Muscle layer of duodenum (tissue), 2 donors: Measurements from ENCODE around the gene MBD3L3.
"Not testable (repeated sequence)": the region's sequence is repeated elsewhere in the genome, so short reads cannot be mapped to it uniquely, and the experiment has no call there.

Experiments used
- H3K27ac ChIP-seq: one replicate; pipeline ENCODE4 v1.7.0; 2013; ENCODE audit warnings: mild to moderate bottlenecking, low read length
- H3K27me3 ChIP-seq: one replicate; pipeline ENCODE4 v1.7.0; 2013; ENCODE audit warnings: low read depth, mild to moderate bottlenecking, control low read depth, low read length
- H3K36me3 ChIP-seq, 2 donors: one replicate each; pipeline ENCODE4 v1.7.0; 2013; ENCODE audit warnings: low read length in 2 of 2, control low read depth in 1 of 2, mild to moderate bottlenecking in 1 of 2; ENCODE audit not compliant: insufficient read depth in 2 of 2, control insufficient read depth in 1 of 2
- H3K4me1 ChIP-seq, 2 donors: one replicate each; pipeline ENCODE4 v1.7.0; 2013; ENCODE audit warnings: low read length in 2 of 2, mild to moderate bottlenecking in 2 of 2, control low read depth in 1 of 2, moderate library complexity in 1 of 2; ENCODE audit not compliant: insufficient read depth in 2 of 2, control insufficient read depth in 1 of 2
- H3K4me3 ChIP-seq, 2 donors: one replicate each; pipeline ENCODE4 v1.7.0; 2013; ENCODE audit warnings: low read length in 2 of 2, low read depth in 1 of 2, mild to moderate bottlenecking in 1 of 2
- H3K9me3 ChIP-seq, 2 donors: one replicate each; pipeline ENCODE4 v1.7.0; 2013; ENCODE audit warnings: low read length in 2 of 2, control low read depth in 1 of 2, mild to moderate bottlenecking in 1 of 2; ENCODE audit not compliant: control insufficient read depth in 1 of 2
- donor health status: healthy.

The MBD3L3 gene

GRCh38 chr19:7059977-7060376 is 1.5 kb upstream of the MBD3L3 start:
- H3K27me3 ChIP-seq, H3K27ac ChIP-seq, H3K36me3 ChIP-seq, H3K9me3 ChIP-seq, H3K4me3 ChIP-seq, H3K4me1 ChIP-seq: not testable (repeated sequence)

GRCh38 chr19:7056371-7056770 is 2.1 kb downstream of the MBD3L3 start:
- H3K4me3 ChIP-seq, H3K9me3 ChIP-seq, H3K36me3 ChIP-seq, H3K27ac ChIP-seq, H3K27me3 ChIP-seq, H3K4me1 ChIP-seq: not testable (repeated sequence)

GRCh38 chr19:7055679-7056078 is 2.8 kb downstream of the MBD3L3 start:
- H3K4me3 ChIP-seq, H3K4me1 ChIP-seq, H3K36me3 ChIP-seq, H3K27ac ChIP-seq, H3K27me3 ChIP-seq, H3K9me3 ChIP-seq: not testable (repeated sequence)

- not testable (repeated sequence) for H3K9me3 ChIP-seq, H3K27ac ChIP-seq, H3K36me3 ChIP-seq, H3K4me1 ChIP-seq, H3K27me3 ChIP-seq, H3K4me3 ChIP-seq
Measured at GRCh38 chr19:7054635-7055368, 3.7 kb downstream of the MBD3L3 start.

- not testable (repeated sequence) for H3K9me3 ChIP-seq, H3K36me3 ChIP-seq, H3K4me1 ChIP-seq, H3K27ac ChIP-seq, H3K27me3 ChIP-seq, H3K4me3 ChIP-seq
Measured at GRCh38 chr19:7052896-7053295, 5.6 kb downstream of the MBD3L3 start.

GRCh38 chr19:7051421-7051820 is 7.1 kb downstream of the MBD3L3 start:
- H3K4me3 ChIP-seq, H3K27ac ChIP-seq, H3K36me3 ChIP-seq, H3K4me1 ChIP-seq, H3K9me3 ChIP-seq, H3K27me3 ChIP-seq: not testable (repeated sequence)

- H3K4me1 ChIP-seq, H3K27ac ChIP-seq, H3K36me3 ChIP-seq, H3K4me3 ChIP-seq, H3K9me3 ChIP-seq, H3K27me3 ChIP-seq: not testable (repeated sequence)
Measured at GRCh38 chr19:7049021-7049420, 9.5 kb downstream of the MBD3L3 start, which contains the start of gene MBD3L2. Gene MBD3L2, plus strand, starts transcription at chr19:7049321. Its CDS starts 53 bp downstream, at chr19:7049374.

GRCh38 chr19:7041563-7041962 is 16.9 kb downstream of the MBD3L3 start:
- H3K36me3 ChIP-seq, H3K9me3 ChIP-seq, H3K27me3 ChIP-seq, H3K27ac ChIP-seq, H3K4me3 ChIP-seq, H3K4me1 ChIP-seq: not testable (repeated sequence)

GRCh38 chr19:7040079-7040478 is 18.4 kb downstream of the MBD3L3 start, which contains the start of gene MBD3L4:
Gene MBD3L4, minus strand, starts transcription at chr19:7040179. Its CDS starts 35 bp downstream, at chr19:7040144.
- not testable (repeated sequence) for H3K4me3 ChIP-seq, H3K27me3 ChIP-seq, H3K4me1 ChIP-seq, H3K36me3 ChIP-seq, H3K27ac ChIP-seq, H3K9me3 ChIP-seq

GRCh38 chr19:7030278-7030677 is 28.2 kb downstream of the MBD3L3 start, which contains the start of gene MBD3L5:
Gene MBD3L5, plus strand, starts transcription at chr19:7030578. Its CDS starts 34 bp downstream, at chr19:7030612.
- not testable (repeated sequence) for H3K27ac ChIP-seq, H3K4me3 ChIP-seq, H3K4me1 ChIP-seq, H3K27me3 ChIP-seq, H3K9me3 ChIP-seq, H3K36me3 ChIP-seq

GRCh38 chr19:7028790-7029189 is 29.7 kb downstream of the MBD3L3 start:
- H3K36me3 ChIP-seq, H3K4me3 ChIP-seq, H3K27me3 ChIP-seq, H3K9me3 ChIP-seq, H3K27ac ChIP-seq, H3K4me1 ChIP-seq: not testable (repeated sequence)

GRCh38 chr19:7021331-7021730 is 37.1 kb downstream of the MBD3L3 start, which contains the start of gene MBD3L2B:
Gene MBD3L2B, minus strand, starts transcription at chr19:7021431. Its CDS starts 34 bp downstream, at chr19:7021397.
- not testable (repeated sequence) for H3K27me3 ChIP-seq, H3K9me3 ChIP-seq, H3K4me1 ChIP-seq, H3K36me3 ChIP-seq, H3K4me3 ChIP-seq, H3K27ac ChIP-seq
